ENCODE data around the gene CMTM3. TPM values are rescaled to one million over a fixed set of nuclear protein-coding genes. Genes with fewer than 3 reads are reported as not detected.

CMTM3 gene
- total RNA-seq, 1 experiment from 2014 or later, result 39.2 TPM

DNA sequence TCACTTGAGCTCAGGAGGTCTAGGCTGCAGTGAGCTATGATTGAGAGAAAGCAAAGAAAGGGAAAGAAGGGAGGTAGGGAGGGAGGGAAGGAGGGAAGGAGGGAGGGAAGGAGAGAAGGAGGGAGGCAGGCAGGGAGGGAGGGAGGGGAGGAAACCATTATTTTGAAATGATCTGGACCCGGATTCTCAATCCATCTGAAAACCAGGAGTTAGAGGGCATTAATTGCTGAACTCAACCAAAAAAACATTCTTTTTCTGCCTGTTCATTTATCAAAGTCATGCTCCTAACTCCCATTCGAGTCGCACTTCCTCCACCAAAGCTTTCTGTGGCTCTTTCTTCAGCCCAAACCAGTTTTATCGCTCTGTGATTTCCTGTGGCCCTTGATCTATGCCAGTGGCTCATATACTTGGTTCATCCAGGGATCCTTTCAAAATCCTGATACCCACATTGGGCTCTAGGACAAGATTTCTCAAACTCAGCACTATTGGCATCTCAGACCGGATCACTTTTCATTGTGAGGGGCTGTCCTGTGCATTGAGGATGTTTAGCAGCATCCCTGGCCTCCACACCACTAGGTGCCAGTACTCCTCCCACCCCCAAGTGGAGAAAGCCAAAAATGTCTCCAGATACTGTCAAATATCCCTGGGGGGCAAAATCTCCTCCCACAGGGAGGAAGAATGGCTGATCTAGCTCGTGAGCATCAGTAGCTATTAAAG, 53.8 kb downstream of the CMTM3 start:
- no peak overlapping the region for H4K5ac ChIP-seq (ENCODE audit: insufficient read length, low read depth, low read length)
- H3K4me1 ChIP-seq (ENCODE audit: insufficient read depth, low read length), result peaks cover 2% of the 10 kb centered on the region; the same call in 1 of the 2 replicates
- no peak overlapping the region for H3K4ac ChIP-seq (ENCODE audit: low read depth, low read length)
- no peak overlapping the region for H2BK12ac ChIP-seq (ENCODE audit: insufficient read length, low read depth, low read length)
- H3K79me2 ChIP-seq (ENCODE audit: insufficient read depth, low read length), result peaks cover 4% of the 10 kb centered on the region; the same call in 1 of the 2 replicates
- H3K27me3 ChIP-seq (ENCODE audit: insufficient read depth, low read length), result no peaks in the 10 kb centered on the region
- WGBS (ENCODE audit: extremely low coverage, insufficient read length, low lambda C conversion rate), result no CpG with 5 or more reads among the region's 6 CpGs
- Mint-ChIP-seq H3K9me3 (no peaks in the 10 kb centered on the region), H3K4me1 (peaks cover 24 to 32% of the 10 kb centered on the region in 2 experiments), H3K36me3 (ENCODE audit: insufficient read depth in 1 of 3, low read depth in 3 of 3) (no peaks in the 10 kb centered on the region), H3K4me3 (no peak overlapping the region; a peak in 1 of 5 replicates), H3K27me3 (ENCODE audit: low read depth) (no peaks in the 10 kb centered on the region), H3K27ac (peak overlapping the region in 1 of 3 experiments; percentile 49; a peak in 1 of 7 replicates)
- H3K27ac ChIP-seq (ENCODE audit: insufficient read length, low read depth, low read length), result no peak overlapping the region
- TF ChIP-seq, protein P1, sequence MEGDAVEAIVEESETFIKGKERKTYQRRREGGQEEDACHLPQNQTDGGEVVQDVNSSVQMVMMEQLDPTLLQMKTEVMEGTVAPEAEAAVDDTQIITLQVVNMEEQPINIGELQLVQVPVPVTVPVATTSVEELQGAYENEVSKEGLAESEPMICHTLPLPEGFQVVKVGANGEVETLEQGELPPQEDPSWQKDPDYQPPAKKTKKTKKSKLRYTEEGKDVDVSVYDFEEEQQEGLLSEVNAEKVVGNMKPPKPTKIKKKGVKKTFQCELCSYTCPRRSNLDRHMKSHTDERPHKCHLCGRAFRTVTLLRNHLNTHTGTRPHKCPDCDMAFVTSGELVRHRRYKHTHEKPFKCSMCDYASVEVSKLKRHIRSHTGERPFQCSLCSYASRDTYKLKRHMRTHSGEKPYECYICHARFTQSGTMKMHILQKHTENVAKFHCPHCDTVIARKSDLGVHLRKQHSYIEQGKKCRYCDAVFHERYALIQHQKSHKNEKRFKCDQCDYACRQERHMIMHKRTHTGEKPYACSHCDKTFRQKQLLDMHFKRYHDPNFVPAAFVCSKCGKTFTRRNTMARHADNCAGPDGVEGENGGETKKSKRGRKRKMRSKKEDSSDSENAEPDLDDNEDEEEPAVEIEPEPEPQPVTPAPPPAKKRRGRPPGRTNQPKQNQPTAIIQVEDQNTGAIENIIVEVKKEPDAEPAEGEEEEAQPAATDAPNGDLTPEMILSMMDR (conservative IDR thresholded peaks at IDR 0.05), result peak; percentile 24; the same call in 2 of the 3 replicates
- H3K23me2 ChIP-seq (ENCODE audit: insufficient read length, low read depth, low read length, poor library complexity, severe bottlenecking), result no peaks in the 10 kb centered on the region
- H2AK5ac ChIP-seq (ENCODE audit: insufficient read length, low read length), result no peak overlapping the region
- H4K20me1 ChIP-seq (ENCODE audit: control insufficient read depth, insufficient read depth, insufficient read length), result no peaks in the 10 kb centered on the region
- DNase-seq, result no peak
- no peaks in the 10 kb centered on the region for H3K9me3 ChIP-seq (ENCODE audit: control insufficient read depth, low read depth, low read length)
- no peak overlapping the region for H4K91ac ChIP-seq (ENCODE audit: insufficient read length, low read depth, low read length)
- H3K4me2 ChIP-seq (ENCODE audit: insufficient read depth, insufficient read length, low read length), result no peak overlapping the region
- no peak overlapping the region for H2BK20ac ChIP-seq (ENCODE audit: low read depth, low read length, poor library complexity, severe bottlenecking)
- H3K56ac ChIP-seq (ENCODE audit: insufficient read length, low read depth, low read length), result no peak overlapping the region
- H3T11ph ChIP-seq (ENCODE audit: low read length), result no peak overlapping the region
- H3K9ac ChIP-seq (ENCODE audit: extremely low read depth, insufficient read length, low read length), result no peak overlapping the region
- H2BK5ac ChIP-seq (ENCODE audit: insufficient read length, low read length), result no peak overlapping the region
- no peak overlapping the region for H2BK15ac ChIP-seq (ENCODE audit: low read depth, low read length)
- no peak overlapping the region for H3K14ac ChIP-seq (ENCODE audit: insufficient read depth, low read length)
- peaks cover 5% of the 10 kb centered on the region for H3K79me1 ChIP-seq (ENCODE audit: insufficient read depth, low read depth, low read length, poor library complexity, severe bottlenecking)
- no peak overlapping the region for H3K18ac ChIP-seq (ENCODE audit: insufficient read length, low read depth, low read length)
- no peak overlapping the region for H3K23ac ChIP-seq (ENCODE audit: insufficient read length, low read depth, low read length)
- H2AFZ ChIP-seq (ENCODE audit: low read length), result no peak overlapping the region
- H2BK120ac ChIP-seq (ENCODE audit: low read depth, low read length, poor library complexity, severe bottlenecking), result no peak overlapping the region
- no peak overlapping the region for H4K8ac ChIP-seq (replicated peaks; ENCODE audit: insufficient read length, low read depth, low read length)
